Ovary (tissue), 3 donors: ENCODE data around the gene FARS2.

Source experiments
- CTCF ChIP-seq, 3 donors: fragments of 450-650 bp in 2 of 3; fragments of 200-600 bp in 1 of 3; IDR thresholded peaks; one replicate each; pipeline versions ENCODE4 v1.5.1 to v1.8.0; 2016 to 2022; ENCODE audit warnings: antibody characterized with exemption in 3 of 3, mild to moderate bottlenecking in 1 of 3
- EP300 ChIP-seq: sonication (generic); formaldehyde crosslinking; IDR thresholded peaks from one replicate; pipeline ENCODE4 v1.6.1; 2017; ENCODE audit warnings: antibody characterized with exemption
- POLR2A ChIP-seq: fragments of 450-650 bp; IDR thresholded peaks from one replicate; pipeline ENCODE4 v1.6.1; 2017; ENCODE audit warnings: antibody characterized with exemption, mild to moderate bottlenecking, moderate library complexity
- donor health status: DM: no; HTN: no; CAD: no.

- TF ChIP-seq CTCF (IDR thresholded peaks at IDR 0.05) (no peak), POLR2A (no peak), EP300 (no peak)
These were observed 18.2 kb upstream of the FARS2 start for GRCh38 chr6:5243069-5243468.
